ENCODE results near the gene EPS8L3.
"Not testable (repeated sequence)": the region's sequence is repeated elsewhere in the genome, so short reads cannot be mapped to it uniquely, and the experiment has no call there.

Gene EPS8L3

GRCh38 chr1:109726728-109727373 lies 36.9 kb downstream of the EPS8L3 start:
- no peak for DNase-seq

GRCh38 chr1:109726007-109726406 lies 37.7 kb downstream of the EPS8L3 start:
- no peak for DNase-seq

GRCh38 chr1:109725510-109725909 lies 38.2 kb downstream of the EPS8L3 start:
- no peak for DNase-seq

GRCh38 chr1:109724933-109725332 lies 38.8 kb downstream of the EPS8L3 start:
- no peak for DNase-seq

GRCh38 chr1:109722908-109723691 lies 40.6 kb downstream of the EPS8L3 start:
- DNase-seq: no peak

- DNase-seq: no peak
Measured at GRCh38 chr1:109721971-109722370, 41.8 kb downstream of the EPS8L3 start.

- no peak for DNase-seq
Measured at GRCh38 chr1:109721042-109721441, 42.7 kb downstream of the EPS8L3 start.

- DNase-seq: no peak
Measured at GRCh38 chr1:109719337-109719837, 44.3 kb downstream of the EPS8L3 start.

GRCh38 chr1:109718495-109718894 lies 45.2 kb downstream of the EPS8L3 start:
- DNase-seq: no peak

- DNase-seq: no peak
Measured at GRCh38 chr1:109717729-109718128, 46.0 kb downstream of the EPS8L3 start.

- DNase-seq: no peak
Measured at GRCh38 chr1:109716570-109717090, 47.1 kb downstream of the EPS8L3 start.

- DNase-seq: no peak
Measured at GRCh38 chr1:109716121-109716520, 47.6 kb downstream of the EPS8L3 start.

- no peak for DNase-seq
Measured at GRCh38 chr1:109714661-109715372, 48.9 kb downstream of the EPS8L3 start.

- DNase-seq: no peak
Measured at GRCh38 chr1:109713636-109714035, 50.1 kb downstream of the EPS8L3 start.

- DNase-seq: no peak
Measured at GRCh38 chr1:109712321-109712864, 51.3 kb downstream of the EPS8L3 start.

GRCh38 chr1:109711593-109712320 lies 52.0 kb downstream of the EPS8L3 start, which contains the start of gene GSTM5:
GSTM5 (plus strand) TSS chr1:109712251; CDS start chr1:109712313, 62 bp downstream.
- not testable (repeated sequence) for DNase-seq

- DNase-seq: not testable (repeated sequence)
Measured at GRCh38 chr1:109709822-109710221, 53.9 kb downstream of the EPS8L3 start.

GRCh38 chr1:109708949-109709348 lies 54.8 kb downstream of the EPS8L3 start:
- DNase-seq: not testable (repeated sequence)

GRCh38 chr1:109705411-109705810 lies 58.3 kb downstream of the EPS8L3 start:
- no peak for DNase-seq

GRCh38 chr1:109704173-109704572 lies 59.5 kb downstream of the EPS8L3 start:
- no peak for DNase-seq

- DNase-seq: not testable (repeated sequence)
Measured at GRCh38 chr1:109702940-109703339, 60.8 kb downstream of the EPS8L3 start.

Measured in KG1 (cell line).